ENCODE data around the gene PDCL2. TPM values are rescaled to one million over a fixed set of nuclear protein-coding genes. Genes with fewer than 3 reads are reported as not detected.

The PDCL2 gene
- total RNA-seq, 1 donor from 2014 or later = not detected

GRCh38 chr4:55547918-55548317 is 44.1 kb downstream of the PDCL2 start:
- Histone ChIP-seq H3K4me3 (peak overlapping the region; percentile 99), H3K27ac (replicated peaks) (peak overlapping the region; percentile 99), H3K27me3 (ENCODE audit: low read depth) (no peaks in the 10 kb centered on the region), H3K4me1 (peaks cover 44% of the 10 kb centered on the region), H3K9me3 (replicated peaks) (no peaks in the 10 kb centered on the region), H3K36me3 (no peaks in the 10 kb centered on the region)
- TF ChIP-seq CTCF (IDR thresholded peaks at IDR 0.05; ENCODE audit: borderline replicate concordance) = no peak
- no peak for DNase-seq
- intact Hi-C loops (cut with micrococcal nuclease) = loop anchor here (10.0 kb wide), 1 partner anchor 203 kb away; the partner anchor contains the start of gene SRD5A3

GRCh38 chr4:55547466-55547770 is 44.6 kb downstream of the PDCL2 start:
- Histone ChIP-seq H3K27ac (replicated peaks) (peak overlapping the region; percentile 99), H3K9me3 (replicated peaks) (no peaks in the 10 kb centered on the region), H3K4me1 (peaks cover 46% of the 10 kb centered on the region), H3K36me3 (no peaks in the 10 kb centered on the region), H3K27me3 (ENCODE audit: low read depth) (no peaks in the 10 kb centered on the region), H3K4me3 (peak overlapping the region; percentile 99)
- TF ChIP-seq CTCF (IDR thresholded peaks at IDR 0.05; ENCODE audit: borderline replicate concordance) = no peak
- DNase-seq = peak; percentile 33
- intact Hi-C loops (cut with micrococcal nuclease) = loop anchor here (10.0 kb wide), 1 partner anchor 203 kb away; the partner anchor contains the start of gene SRD5A3

- peaks cover 46% of the 10 kb centered on the region for H3K4me1 ChIP-seq
- H3K9me3 ChIP-seq (replicated peaks) = no peaks in the 10 kb centered on the region
- no peaks in the 10 kb centered on the region for H3K27me3 ChIP-seq (ENCODE audit: low read depth)
- peak within 1 kb of the TSS; percentile 99 for H3K27ac ChIP-seq (replicated peaks)
- peak; percentile 73 for TF ChIP-seq CTCF (IDR thresholded peaks at IDR 0.05; ENCODE audit: borderline replicate concordance)
- peak within 1 kb of the TSS; percentile 99 for H3K4me3 ChIP-seq
- DNase-seq = peak; percentile 89
- no peaks in the 10 kb centered on the region for H3K36me3 ChIP-seq
- intact Hi-C loops (cut with micrococcal nuclease) = loop anchor here (10.0 kb wide), 1 partner anchor 202 kb away; the partner anchor contains the start of gene SRD5A3
Measured at GRCh38 chr4:55546756-55547465, 45.1 kb downstream of the PDCL2 start, which contains the start of gene CLOCK. TSS of gene CLOCK (minus strand) at chr4:55546909. CDS start at chr4:55482785, 64,124 bp downstream.

- peak overlapping the region; percentile 99 for H3K27ac ChIP-seq (replicated peaks)
- intact Hi-C loops (cut with micrococcal nuclease) = loop anchor here (10.0 kb wide), 1 partner anchor 202 kb away; the partner anchor contains the start of gene SRD5A3
- no peak for DNase-seq
- H3K9me3 ChIP-seq (replicated peaks) = no peaks in the 10 kb centered on the region
- no peaks in the 10 kb centered on the region for H3K27me3 ChIP-seq (ENCODE audit: low read depth)
- peak overlapping the region; percentile 99 for H3K4me3 ChIP-seq
- no peak for TF ChIP-seq CTCF (IDR thresholded peaks at IDR 0.05; ENCODE audit: borderline replicate concordance)
- H3K36me3 ChIP-seq = no peaks in the 10 kb centered on the region
- peaks cover 46% of the 10 kb centered on the region for H3K4me1 ChIP-seq
Measured at GRCh38 chr4:55546506-55546755, 45.6 kb downstream of the PDCL2 start.

GRCh38 chr4:55545641-55546505 is 46.2 kb downstream of the PDCL2 start:
- no peaks in the 10 kb centered on the region for H3K9me3 ChIP-seq (replicated peaks)

More at GRCh38 chr4:55545641-55546505, 46.2 kb downstream of the PDCL2 start:
- TF ChIP-seq CTCF (IDR thresholded peaks at IDR 0.05; ENCODE audit: borderline replicate concordance) = no peak
- Histone ChIP-seq H3K4me3 (peak overlapping the region; percentile 99), H3K36me3 (no peaks in the 10 kb centered on the region), H3K27ac (replicated peaks) (peak overlapping the region; percentile 99), H3K4me1 (peaks cover 46% of the 10 kb centered on the region), H3K27me3 (ENCODE audit: low read depth) (no peaks in the 10 kb centered on the region)
- DNase-seq = peak; percentile 84
- intact Hi-C loops (cut with micrococcal nuclease) = loop anchor here (10.0 kb wide), 1 partner anchor 201 kb away; the partner anchor contains the start of gene SRD5A3
